Activated T-helper 1 cell treated with anti-CD3 and anti-CD28 coated beads, Interleukin-12 subunit alpha, Interleukin-12 subunit beta, Interleukin-2, Interleukin-4 antibody, amounts not matched to agents 30 ng/mL and 10 ng/mL and 1 ng/mL, durations not matched to agents 14 hours and 24 hours and 36 hours (primary cell): Measurements from ENCODE around the gene RNF11. TPM values are rescaled to one million over a fixed set of nuclear protein-coding genes. Genes with fewer than 3 reads are reported as not detected.

ENCODE experiments used
- DNase-seq: peaks from one replicate; pipeline ENCODE4 v3.0.0; 2021; ENCODE audit warnings: low spot score
- H3K27ac Mint-ChIP-seq: one replicate; pipeline ENCODE4 v1.8.0; 2021; ENCODE audit warnings: mild to moderate bottlenecking, mixed read lengths
- H3K27me3 Mint-ChIP-seq: one replicate; pipeline ENCODE4 v1.8.0; 2022; ENCODE audit warnings: mild to moderate bottlenecking, moderate library complexity, mixed read lengths; ENCODE audit not compliant: insufficient read depth
- H3K36me3 Mint-ChIP-seq: one replicate; pipeline ENCODE4 v1.8.0; 2021; ENCODE audit warnings: low read depth, mixed read lengths
- H3K4me1 Mint-ChIP-seq: one replicate; pipeline ENCODE4 v1.8.0; 2021; ENCODE audit warnings: low read depth, mixed read lengths
- H3K4me3 Mint-ChIP-seq: one replicate; pipeline ENCODE4 v1.8.0; 2021; ENCODE audit warnings: mild to moderate bottlenecking, moderate library complexity, mixed read lengths
- H3K9me3 Mint-ChIP-seq: one replicate; pipeline ENCODE4 v1.8.0; 2021; ENCODE audit warnings: mixed read lengths
- intact Hi-C: fragments of 100-400 bp; cut with micrococcal nuclease; formaldehyde crosslinking; loops from one replicate; pipeline ENCODE4 v1.15.1; 2024
- total RNA-seq: library from RNA; stranded (reverse); gene quantifications from 2 replicates; pipeline ENCODE4 v1.2.3, GENCODE V29; 2022

RNF11 gene
- total RNA-seq, 1 donor from 2014 or later = 28.4 TPM

- H3K9me3 Mint-ChIP-seq = no peaks in the 10 kb centered on the region
- no peak overlapping the region for H3K4me3 Mint-ChIP-seq
- no peaks in the 10 kb centered on the region for H3K27me3 Mint-ChIP-seq
- H3K27ac Mint-ChIP-seq = peak overlapping the region; percentile 5
- intact Hi-C loops = no loop called here
- no peaks in the 10 kb centered on the region for H3K36me3 Mint-ChIP-seq
- DNase-seq = no peak
- no peaks in the 10 kb centered on the region for H3K4me1 Mint-ChIP-seq
These were observed 67.7 kb downstream of the RNF11 start for GRCh38 chr1:51303751-51304251.

GRCh38 chr1:51304360-51304759 lies 68.3 kb downstream of the RNF11 start:
- Mint-ChIP-seq H3K9me3 (no peaks in the 10 kb centered on the region), H3K4me3 (no peak overlapping the region)
- intact Hi-C loops = no loop called here

DNA sequence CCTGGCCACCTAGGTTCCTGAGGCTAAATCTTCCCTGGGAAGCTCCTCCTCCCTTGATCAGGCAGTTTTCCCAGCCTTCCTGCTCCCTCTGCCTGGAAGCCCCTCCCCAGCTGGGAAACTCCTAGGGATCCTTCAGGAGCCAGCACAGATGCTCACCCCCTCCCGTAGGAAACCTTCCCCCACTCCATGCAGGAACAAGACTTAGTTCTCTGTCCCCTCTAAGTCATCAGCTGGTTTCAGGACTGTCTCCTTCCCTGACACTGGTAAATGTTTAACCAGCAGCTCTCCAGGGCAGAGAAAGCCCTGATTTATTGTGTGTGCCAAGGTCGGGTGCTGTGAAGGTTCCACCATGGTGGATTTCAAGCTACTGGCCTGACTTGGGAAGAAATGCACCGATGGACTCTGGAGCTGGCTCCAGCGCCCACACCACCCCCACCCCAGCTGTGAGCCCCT lies 69.3 kb downstream of the RNF11 start:
- H3K36me3 Mint-ChIP-seq = no peaks in the 10 kb centered on the region
- no peak overlapping the region for H3K27ac Mint-ChIP-seq
- no peaks in the 10 kb centered on the region for H3K27me3 Mint-ChIP-seq
- DNase-seq = no peak
- H3K9me3 Mint-ChIP-seq = no peaks in the 10 kb centered on the region
- intact Hi-C loops = no loop called here
- H3K4me3 Mint-ChIP-seq = no peak overlapping the region
- H3K4me1 Mint-ChIP-seq = no peaks in the 10 kb centered on the region

More at GRCh38 chr1:51304360-51304759, 68.3 kb downstream of the RNF11 start:
- Mint-ChIP-seq H3K27ac (no peak overlapping the region), H3K4me1 (no peaks in the 10 kb centered on the region), H3K27me3 (no peaks in the 10 kb centered on the region), H3K36me3 (no peaks in the 10 kb centered on the region)
- DNase-seq = no peak

DNA sequence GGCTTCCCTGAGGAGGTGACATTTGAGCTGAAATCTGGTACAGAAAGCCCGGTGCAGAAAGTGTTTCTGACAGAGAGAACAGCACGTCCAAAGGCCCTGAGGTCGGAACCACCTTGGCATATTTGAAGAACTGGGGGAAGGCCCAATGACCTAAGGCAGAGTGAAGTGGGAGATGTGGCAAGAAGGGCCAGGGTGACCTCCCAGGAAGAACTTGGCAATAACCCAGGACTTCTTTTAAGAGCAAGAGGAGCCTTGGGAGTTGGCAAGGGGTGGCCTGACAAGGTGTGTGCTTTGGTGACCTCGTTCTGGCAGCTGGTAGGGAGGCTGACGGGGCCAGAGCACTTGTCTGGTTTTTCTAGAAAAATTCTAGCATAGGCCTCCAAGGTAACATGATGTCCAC lies 70.9 kb downstream of the RNF11 start:
- no peak for DNase-seq
- no peaks in the 10 kb centered on the region for H3K27me3 Mint-ChIP-seq
- no peaks in the 10 kb centered on the region for H3K4me1 Mint-ChIP-seq
- H3K9me3 Mint-ChIP-seq = no peaks in the 10 kb centered on the region
- no peaks in the 10 kb centered on the region for H3K36me3 Mint-ChIP-seq
- no peak overlapping the region for H3K27ac Mint-ChIP-seq
- intact Hi-C loops = no loop called here
- H3K4me3 Mint-ChIP-seq = no peak overlapping the region

DNA sequence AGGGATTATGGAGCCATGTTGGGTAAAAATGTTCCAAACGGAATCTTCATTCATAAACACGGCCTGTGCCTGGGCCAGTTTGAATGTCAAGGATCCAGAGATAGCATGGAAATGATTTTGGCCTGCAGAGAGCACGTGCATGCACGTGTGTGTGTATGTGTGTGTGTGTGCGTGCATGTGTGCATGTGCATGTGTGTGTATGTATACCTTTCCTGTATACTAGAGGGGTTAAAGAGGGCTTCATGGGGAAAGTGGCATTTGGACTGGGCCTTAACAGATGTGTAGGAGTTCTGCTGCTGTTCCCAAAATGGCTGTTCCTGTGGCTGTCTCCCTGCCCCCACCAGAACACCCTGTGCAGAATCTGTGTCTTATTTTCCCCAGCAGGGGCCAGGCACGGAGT lies 72.6 kb downstream of the RNF11 start:
- Mint-ChIP-seq H3K4me3 (no peak overlapping the region), H3K4me1 (peaks cover 3% of the 10 kb centered on the region), H3K27me3 (no peaks in the 10 kb centered on the region), H3K36me3 (no peaks in the 10 kb centered on the region), H3K27ac (no peak overlapping the region), H3K9me3 (no peaks in the 10 kb centered on the region)
- intact Hi-C loops = no loop called here
- DNase-seq = no peak

DNA sequence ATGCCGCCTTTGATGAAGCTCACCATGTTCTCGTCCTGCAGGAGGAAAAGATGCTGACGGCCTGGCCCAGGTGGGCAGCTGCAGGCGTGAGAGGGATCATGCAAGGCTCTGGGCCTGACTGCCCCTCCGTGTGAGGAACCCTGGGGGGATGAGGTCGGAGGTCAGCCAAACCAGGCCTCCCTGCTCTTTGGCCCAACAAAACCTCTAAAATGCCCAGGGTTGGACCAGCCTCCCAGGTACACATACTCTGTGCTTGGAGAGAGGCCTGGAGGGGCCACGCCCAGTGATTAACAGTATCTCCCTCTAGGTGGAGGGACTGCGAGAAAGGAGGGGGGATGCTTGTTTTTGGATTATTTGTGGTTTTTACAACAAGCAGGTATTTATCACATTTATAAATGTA lies 73.2 kb downstream of the RNF11 start:
- H3K27me3 Mint-ChIP-seq = no peaks in the 10 kb centered on the region
- intact Hi-C loops = no loop called here
- no peaks in the 10 kb centered on the region for H3K9me3 Mint-ChIP-seq
- no peaks in the 10 kb centered on the region for H3K36me3 Mint-ChIP-seq
- peaks cover 10% of the 10 kb centered on the region for H3K4me1 Mint-ChIP-seq
- H3K4me3 Mint-ChIP-seq = no peak overlapping the region
- DNase-seq = no peak
- H3K27ac Mint-ChIP-seq = no peak overlapping the region

- no peaks in the 10 kb centered on the region for H3K36me3 Mint-ChIP-seq
- H3K4me1 Mint-ChIP-seq = peaks cover 13% of the 10 kb centered on the region
- H3K9me3 Mint-ChIP-seq = no peaks in the 10 kb centered on the region
- no peak overlapping the region for H3K27ac Mint-ChIP-seq
- H3K4me3 Mint-ChIP-seq = no peak overlapping the region
- intact Hi-C loops = no loop called here
- no peaks in the 10 kb centered on the region for H3K27me3 Mint-ChIP-seq
- no peak for DNase-seq
These were observed 75.0 kb downstream of the RNF11 start for GRCh38 chr1:51310871-51311613.

GRCh38 chr1:51311826-51312225 lies 75.8 kb downstream of the RNF11 start:
- no peak overlapping the region for H3K4me3 Mint-ChIP-seq

GRCh38 chr1:51312718-51313117 lies 76.6 kb downstream of the RNF11 start:
- no peaks in the 10 kb centered on the region for H3K36me3 Mint-ChIP-seq

More at GRCh38 chr1:51311826-51312225, 75.8 kb downstream of the RNF11 start:
- H3K27ac Mint-ChIP-seq = no peak overlapping the region
- no peak for DNase-seq
- no peaks in the 10 kb centered on the region for H3K9me3 Mint-ChIP-seq
- H3K36me3 Mint-ChIP-seq = no peaks in the 10 kb centered on the region
- intact Hi-C loops = no loop called here
- peaks cover 13% of the 10 kb centered on the region for H3K4me1 Mint-ChIP-seq
- no peaks in the 10 kb centered on the region for H3K27me3 Mint-ChIP-seq

DNA sequence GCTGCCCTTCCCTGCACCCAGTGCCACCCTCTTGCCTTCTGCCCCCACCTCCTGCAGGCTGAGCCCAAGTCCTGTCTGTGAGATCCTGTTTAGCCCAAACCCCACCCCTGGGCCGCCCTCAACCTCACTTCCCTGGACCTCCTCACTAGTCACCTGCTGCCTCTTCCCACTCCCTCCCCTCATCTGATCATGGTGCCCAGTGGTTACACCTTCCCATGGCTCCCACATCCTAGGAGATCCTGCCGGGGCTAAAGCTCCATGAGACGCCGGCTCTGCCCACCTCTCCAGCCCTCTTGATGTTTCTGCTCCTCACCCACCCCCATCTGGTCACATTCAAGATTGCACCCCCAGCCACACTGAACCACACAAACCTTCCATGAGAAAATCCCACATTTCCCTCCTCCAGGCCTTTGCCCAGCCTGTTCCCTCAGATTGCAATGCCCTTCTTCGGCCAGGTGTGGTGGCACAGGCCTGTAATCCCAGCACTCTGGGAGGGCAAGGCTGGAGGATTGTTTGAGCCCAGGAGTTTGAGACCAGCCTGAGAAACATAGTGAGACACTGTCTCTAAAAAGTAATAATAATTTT lies 77.3 kb downstream of the RNF11 start:
- no peaks in the 10 kb centered on the region for H3K9me3 Mint-ChIP-seq
- peaks cover 2% of the 10 kb centered on the region for H3K27me3 Mint-ChIP-seq
- peaks cover 13% of the 10 kb centered on the region for H3K4me1 Mint-ChIP-seq
- intact Hi-C loops = no loop called here
- H3K4me3 Mint-ChIP-seq = no peak overlapping the region
- no peaks in the 10 kb centered on the region for H3K36me3 Mint-ChIP-seq
- DNase-seq = no peak
- no peak overlapping the region for H3K27ac Mint-ChIP-seq

More at GRCh38 chr1:51312718-51313117, 76.6 kb downstream of the RNF11 start:
- intact Hi-C loops = no loop called here
- Mint-ChIP-seq H3K4me3 (no peak overlapping the region), H3K27me3 (peaks cover 2% of the 10 kb centered on the region), H3K9me3 (no peaks in the 10 kb centered on the region), H3K4me1 (peaks cover 13% of the 10 kb centered on the region), H3K27ac (no peak overlapping the region)
- DNase-seq = no peak

DNA sequence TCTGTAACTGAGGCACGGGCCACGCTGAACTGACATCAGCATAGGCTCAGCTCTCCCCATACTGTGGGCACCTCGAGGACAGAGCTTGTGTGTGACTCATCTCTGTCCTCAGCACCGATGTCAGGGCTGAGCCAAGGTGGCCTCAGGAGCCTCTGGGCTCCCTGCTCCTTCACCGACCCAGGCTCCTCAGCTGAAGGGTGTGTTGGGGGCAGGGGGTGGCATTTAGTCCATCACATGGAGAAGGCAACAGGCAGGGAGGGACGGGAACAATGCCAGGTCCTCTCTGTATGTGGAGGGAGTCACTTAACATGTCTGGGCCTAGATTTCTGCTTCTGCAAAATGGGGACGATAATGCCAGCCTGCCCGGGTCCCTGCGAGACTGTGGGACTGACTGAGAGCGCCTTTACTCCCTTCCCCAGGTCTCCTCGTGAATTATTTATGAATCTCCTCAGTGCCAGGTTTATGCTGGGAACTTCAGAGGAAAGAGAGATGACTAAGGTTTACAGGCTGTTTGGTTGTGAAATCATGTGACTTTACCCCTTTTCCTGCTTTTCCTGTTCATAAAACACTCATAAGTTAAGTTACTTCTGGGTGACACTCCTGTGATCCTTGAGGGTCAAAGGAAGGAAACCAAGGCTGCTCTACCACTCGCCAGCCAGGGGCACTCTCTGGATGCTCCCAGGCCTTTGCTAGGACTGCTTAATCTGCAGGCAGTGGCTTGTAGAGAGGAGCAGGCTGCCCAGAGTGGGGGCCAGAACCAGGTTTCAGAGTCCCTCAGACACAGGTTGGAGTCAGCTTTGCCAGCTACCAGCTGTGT lies 78.1 kb downstream of the RNF11 start:
- Mint-ChIP-seq H3K4me1 (peaks cover 13% of the 10 kb centered on the region), H3K4me3 (no peak overlapping the region), H3K36me3 (no peaks in the 10 kb centered on the region), H3K27me3 (peaks cover 2% of the 10 kb centered on the region), H3K27ac (no peak overlapping the region), H3K9me3 (no peaks in the 10 kb centered on the region)
- no peak for DNase-seq
- intact Hi-C loops = no loop called here

DNA sequence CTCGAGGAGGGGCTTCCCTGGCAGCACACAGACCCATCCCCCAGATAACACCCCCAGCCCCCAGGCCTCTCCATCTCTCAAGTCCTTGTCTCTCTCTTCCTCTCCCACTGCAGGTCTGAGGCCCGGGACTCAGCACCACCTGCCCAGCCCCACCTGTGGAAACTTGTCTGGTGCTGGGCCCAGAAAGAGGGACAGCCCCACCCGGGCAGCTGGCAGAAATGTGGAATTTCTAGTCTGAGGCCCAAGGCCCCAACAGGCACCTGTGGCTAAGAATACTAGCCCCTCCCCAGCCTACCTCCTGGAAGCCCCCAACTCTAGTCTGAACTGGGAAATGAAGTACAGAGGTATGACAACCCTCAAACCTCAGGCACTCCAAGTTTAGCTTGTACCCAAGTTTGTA lies 78.9 kb downstream of the RNF11 start:
- Mint-ChIP-seq H3K27ac (no peak overlapping the region), H3K27me3 (peaks cover 5% of the 10 kb centered on the region), H3K36me3 (no peaks in the 10 kb centered on the region), H3K9me3 (no peaks in the 10 kb centered on the region), H3K4me3 (no peak overlapping the region), H3K4me1 (peaks cover 13% of the 10 kb centered on the region)
- intact Hi-C loops = no loop called here
- DNase-seq = no peak
